GM06990 (cell line): ENCODE measurements around the gene PC.

Experiments
- DNase-seq: peaks from one replicate; pipeline ENCODE4 v3.0.0-alpha.2; 2011; ENCODE audit not compliant: insufficient read length; ENCODE audit errors: extremely low read depth
- H3K27me3 ChIP-seq: replicated peaks from 2 replicates; pipeline ENCODE4 v1.6.0; 2011; ENCODE audit warnings: low read length; ENCODE audit not compliant: control insufficient read depth, insufficient read depth
- H3K36me3 ChIP-seq: 2 replicates; pipeline ENCODE4 v1.5.1; 2011; ENCODE audit warnings: low read length; ENCODE audit not compliant: control insufficient read depth, insufficient read depth
- H3K4me3 ChIP-seq: replicated peaks from 2 replicates; pipeline ENCODE4 v1.5.1; 2011; ENCODE audit warnings: low read depth, mild to moderate bottlenecking, control low read depth, low read length
- CTCF ChIP-seq: IDR thresholded peaks from 2 replicates; pipeline ENCODE4 v1.5.1; 2011; ENCODE audit warnings: low read length, control low read depth, mild to moderate bottlenecking, inconsistent platforms; ENCODE audit not compliant: insufficient read depth, poor library complexity, severe bottlenecking

PC gene

GRCh38 chr11:66981976-66982578 is 23.9 kb upstream of the PC start:
- H3K4me3 ChIP-seq = no peak overlapping the region
- H3K27me3 ChIP-seq = no peaks in the 10 kb centered on the region
- no peak for TF ChIP-seq CTCF
- no peak for DNase-seq
- H3K36me3 ChIP-seq = no peaks in the 10 kb centered on the region

- DNase-seq = no peak
- no peaks in the 10 kb centered on the region for H3K27me3 ChIP-seq
- H3K4me3 ChIP-seq = no peak overlapping the region
- no peak for TF ChIP-seq CTCF
- no peaks in the 10 kb centered on the region for H3K36me3 ChIP-seq
Measured at GRCh38 chr11:66979336-66979980, 21.3 kb upstream of the PC start.

- H3K4me3 ChIP-seq = no peak overlapping the region
- TF ChIP-seq CTCF = no peak
- H3K36me3 ChIP-seq = no peaks in the 10 kb centered on the region
- H3K27me3 ChIP-seq = no peaks in the 10 kb centered on the region
- no peak for DNase-seq
Measured at GRCh38 chr11:66978717-66979116, 20.5 kb upstream of the PC start.

- Histone ChIP-seq H3K36me3 (no peaks in the 10 kb centered on the region), H3K4me3 (no peak overlapping the region), H3K27me3 (no peaks in the 10 kb centered on the region)
- DNase-seq = no peak
- no peak for TF ChIP-seq CTCF
Measured at GRCh38 chr11:66978229-66978628, 20.0 kb upstream of the PC start.

GRCh38 chr11:66976925-66977324 is 18.7 kb upstream of the PC start:
- no peaks in the 10 kb centered on the region; the same call in 1 of the 2 replicates for H3K27me3 ChIP-seq
- no peak overlapping the region for H3K4me3 ChIP-seq
- no peaks in the 10 kb centered on the region for H3K36me3 ChIP-seq
- no peak for TF ChIP-seq CTCF
- DNase-seq = no peak
